Left kidney (tissue), 2 donors: Measurements from ENCODE around the gene PTPN22. TPM values are rescaled to one million over a fixed set of nuclear protein-coding genes. Genes with fewer than 3 reads are reported as not detected.

ENCODE experiments used
- DNase-seq: peaks from one replicate; pipeline ENCODE4 v3.0.0-alpha.2; 2013
- polyA plus RNA-seq: library from polyadenylated mRNA; unstranded; fragments of 120-200 nt; gene quantifications from one replicate; pipeline ENCODE4 v1.2.1, GENCODE V29; 2013; ENCODE audit not compliant: insufficient read length

Gene PTPN22
- polyA plus RNA-seq, 1 donor, result 0.57 TPM

- no peak for DNase-seq
Observed at GRCh38 chr1:113887402-113888175, 16.1 kb upstream of the PTPN22 start, which contains the start of gene BCL2L15. Gene BCL2L15, minus strand, starts transcription at chr1:113887581. Its CDS starts 206 bp downstream, at chr1:113887375.

GRCh38 chr1:113886417-113887401 lies 15.2 kb upstream of the PTPN22 start:
- no peak for DNase-seq

- no peak for DNase-seq
Observed at GRCh38 chr1:113881661-113882060, 10.1 kb upstream of the PTPN22 start.

GRCh38 chr1:113879739-113880038 lies 8.2 kb upstream of the PTPN22 start:
- DNase-seq, result no peak

- no peak for DNase-seq
Observed at GRCh38 chr1:113876176-113876575, 4.7 kb upstream of the PTPN22 start.

- no peak for DNase-seq
Observed at GRCh38 chr1:113875714-113876113, 4.2 kb upstream of the PTPN22 start.

GRCh38 chr1:113874012-113874879 lies 2.7 kb upstream of the PTPN22 start:
- DNase-seq, result no peak

- no peak for DNase-seq
Observed at GRCh38 chr1:113872219-113872935, 865 bp upstream of the PTPN22 start.

- DNase-seq, result no peak
Observed at GRCh38 chr1:113870778-113871177, 734 bp downstream of the PTPN22 start.

- DNase-seq, result no peak
Observed at GRCh38 chr1:113868387-113869083, 3.0 kb downstream of the PTPN22 start.

- no peak for DNase-seq
Observed at GRCh38 chr1:113861641-113862040, 9.9 kb downstream of the PTPN22 start.

GRCh38 chr1:113860891-113861290 lies 10.6 kb downstream of the PTPN22 start:
- no peak for DNase-seq

- no peak for DNase-seq
Observed at GRCh38 chr1:113859478-113860175, 11.9 kb downstream of the PTPN22 start.

GRCh38 chr1:113858982-113859381 lies 12.5 kb downstream of the PTPN22 start:
- DNase-seq, result no peak

GRCh38 chr1:113858418-113858817 lies 13.1 kb downstream of the PTPN22 start:
- no peak for DNase-seq

- DNase-seq, result no peak
Observed at GRCh38 chr1:113857776-113858175, 13.7 kb downstream of the PTPN22 start.

GRCh38 chr1:113856401-113856790 lies 15.1 kb downstream of the PTPN22 start:
- no peak for DNase-seq

GRCh38 chr1:113855630-113856400 lies 15.7 kb downstream of the PTPN22 start:
- no peak for DNase-seq

- no peak for DNase-seq
Observed at GRCh38 chr1:113854234-113854633, 17.3 kb downstream of the PTPN22 start.
